Thymus (tissue), 11 donors: Measurements from ENCODE around the gene IRF2BP2. TPM values are rescaled to one million over a fixed set of nuclear protein-coding genes. Genes with fewer than 3 reads are reported as not detected.

Experiments
- DNase-seq, 9 donors: peaks; one replicate each; pipeline ENCODE4 v3.0.0-alpha.2; 2013; ENCODE audit warnings: low spot score in 9 of 9, low read depth in 6 of 9, missing footprints in 1 of 9
- H3K27ac ChIP-seq, 2 donors: one replicate each; pipeline ENCODE4 v1.5.1; 2013; ENCODE audit warnings: control low read depth in 1 of 2, low read depth in 1 of 2, low read length in 1 of 2, mild to moderate bottlenecking in 1 of 2, moderate library complexity in 1 of 2
- H3K27me3 ChIP-seq, 2 donors: one replicate each; pipeline ENCODE4 v1.5.1; 2013; ENCODE audit warnings: low read length in 1 of 2; ENCODE audit not compliant: control insufficient read depth in 2 of 2, insufficient read depth in 1 of 2
- H3K36me3 ChIP-seq, 2 donors: one replicate each; pipeline ENCODE4 v1.5.1; 2013; ENCODE audit warnings: low read length in 1 of 2, mild to moderate bottlenecking in 1 of 2, moderate library complexity in 1 of 2; ENCODE audit not compliant: control insufficient read depth in 2 of 2, insufficient read depth in 2 of 2
- H3K4me1 ChIP-seq, 2 donors: one replicate each; pipeline ENCODE4 v1.5.1; 2013; ENCODE audit warnings: low read length in 2 of 2; ENCODE audit not compliant: control insufficient read depth in 2 of 2, insufficient read depth in 2 of 2
- H3K4me3 ChIP-seq, 2 donors: one replicate each; pipeline ENCODE4 v1.5.1; 2013; ENCODE audit warnings: low read length in 2 of 2, control low read depth in 1 of 2, mild to moderate bottlenecking in 1 of 2
- H3K9me3 ChIP-seq, 2 donors: one replicate each; pipeline ENCODE4 v1.5.1; 2013; ENCODE audit warnings: low read length in 1 of 2, mild to moderate bottlenecking in 1 of 2; ENCODE audit not compliant: control insufficient read depth in 2 of 2, insufficient read depth in 1 of 2
- WGBS: extraction: QIAGEN DNeasy Blood & Tissue Kit; methylation state at CpG from one replicate; pipeline ENCODE4 v1.1.7; 2013; 5-methylcytosine and 5-hydroxymethylcytosine counted together
- polyA plus RNA-seq: library from polyadenylated mRNA; stranded (reverse); fragments of 200-250 nt; gene quantifications from one replicate; pipeline ENCODE4 v1.2.3, GENCODE V29; 2013
- total RNA-seq: library from RNA; stranded (reverse); fragments of 120-200 nt; gene quantifications from one replicate; pipeline ENCODE4 v1.2.4, GENCODE V29; 2013
- donor health status: healthy.

Gene IRF2BP2
- total and polyA plus RNA-seq, 2 donors = 50.1 to 60.3 TPM

GRCh38 chr1:234649432-234650081 lies 39.6 kb upstream of the IRF2BP2 start:
- H3K27me3 ChIP-seq = no peaks in the 10 kb centered on the region
- no peak overlapping the region for H3K27ac ChIP-seq
- H3K4me1 ChIP-seq = no peaks in the 10 kb centered on the region
- H3K9me3 ChIP-seq = no peaks in the 10 kb centered on the region
- no peaks in the 10 kb centered on the region for H3K36me3 ChIP-seq
- WGBS = 93% methylated on average over 3 of the region's 3 CpGs
- H3K4me3 ChIP-seq = no peak overlapping the region
- no peak for DNase-seq

- no peak overlapping the region for H3K4me3 ChIP-seq
- no peaks in the 10 kb centered on the region for H3K36me3 ChIP-seq
- 99% methylated on average over 2 of the region's 2 CpGs for WGBS
- H3K4me1 ChIP-seq = no peaks in the 10 kb centered on the region
- H3K27me3 ChIP-seq = no peaks in the 10 kb centered on the region
- H3K27ac ChIP-seq = no peak overlapping the region
- DNase-seq = no peak
- H3K9me3 ChIP-seq = no peaks in the 10 kb centered on the region
These were observed 37.8 kb upstream of the IRF2BP2 start for GRCh38 chr1:234647758-234648157.

GRCh38 chr1:234647245-234647644 lies 37.3 kb upstream of the IRF2BP2 start:
- no peaks in the 10 kb centered on the region for H3K9me3 ChIP-seq
- WGBS = 80% methylated on average over 3 of the region's 3 CpGs
- no peaks in the 10 kb centered on the region for H3K4me1 ChIP-seq
- no peak for DNase-seq
- no peak overlapping the region for H3K4me3 ChIP-seq
- H3K27ac ChIP-seq = no peak overlapping the region
- H3K36me3 ChIP-seq = no peaks in the 10 kb centered on the region
- no peaks in the 10 kb centered on the region for H3K27me3 ChIP-seq

- no peaks in the 10 kb centered on the region for H3K27me3 ChIP-seq
- DNase-seq = no peak
- no peaks in the 10 kb centered on the region for H3K9me3 ChIP-seq
- no peaks in the 10 kb centered on the region for H3K36me3 ChIP-seq
- H3K4me3 ChIP-seq = no peak overlapping the region
- no peaks in the 10 kb centered on the region for H3K4me1 ChIP-seq
- 98% methylated on average over 2 of the region's 2 CpGs for WGBS
- no peak overlapping the region for H3K27ac ChIP-seq
These were observed 36.0 kb upstream of the IRF2BP2 start for GRCh38 chr1:234645964-234646363.

- 86% methylated on average over 1 of the region's 1 CpG for WGBS
- H3K27me3 ChIP-seq = no peaks in the 10 kb centered on the region
- no peak overlapping the region for H3K4me3 ChIP-seq
- no peak overlapping the region for H3K27ac ChIP-seq
- no peaks in the 10 kb centered on the region for H3K36me3 ChIP-seq
- no peaks in the 10 kb centered on the region for H3K4me1 ChIP-seq
- DNase-seq = no peak
- H3K9me3 ChIP-seq = no peaks in the 10 kb centered on the region
These were observed 35.5 kb upstream of the IRF2BP2 start for GRCh38 chr1:234645474-234645953.

- DNase-seq = no peak
- Histone ChIP-seq H3K4me1 (no peaks in the 10 kb centered on the region), H3K27me3 (no peaks in the 10 kb centered on the region), H3K27ac (no peak overlapping the region), H3K4me3 (no peak overlapping the region), H3K9me3 (no peaks in the 10 kb centered on the region), H3K36me3 (no peaks in the 10 kb centered on the region)
- WGBS = 86% methylated on average over 3 of the region's 3 CpGs
These were observed 35.0 kb upstream of the IRF2BP2 start for GRCh38 chr1:234644928-234645327.

GRCh38 chr1:234643850-234644134 lies 33.8 kb upstream of the IRF2BP2 start:
- Histone ChIP-seq H3K27me3 (no peaks in the 10 kb centered on the region), H3K4me3 (no peak overlapping the region), H3K27ac (no peak overlapping the region), H3K4me1 (no peaks in the 10 kb centered on the region), H3K9me3 (no peaks in the 10 kb centered on the region), H3K36me3 (no peaks in the 10 kb centered on the region)
- DNase-seq = no peak

- Histone ChIP-seq H3K27ac (no peak overlapping the region), H3K4me1 (no peaks in the 10 kb centered on the region)
- 93% methylated on average over 14 of the region's 14 CpGs for WGBS
These were observed 33.3 kb upstream of the IRF2BP2 start for GRCh38 chr1:234643111-234643849.

GRCh38 chr1:234642428-234642827 lies 32.5 kb upstream of the IRF2BP2 start:
- Histone ChIP-seq H3K4me3 (no peak overlapping the region), H3K4me1 (no peaks in the 10 kb centered on the region), H3K27me3 (no peaks in the 10 kb centered on the region), H3K9me3 (no peaks in the 10 kb centered on the region), H3K36me3 (no peaks in the 10 kb centered on the region), H3K27ac (no peak overlapping the region)
- 98% methylated on average over 2 of the region's 2 CpGs for WGBS
- DNase-seq = no peak

More at GRCh38 chr1:234643111-234643849, 33.3 kb upstream of the IRF2BP2 start:
- Histone ChIP-seq H3K27me3 (no peaks in the 10 kb centered on the region), H3K36me3 (no peaks in the 10 kb centered on the region), H3K4me3 (no peak overlapping the region), H3K9me3 (no peaks in the 10 kb centered on the region)
- DNase-seq = no peak
